ENCODE measurements around the gene DTNB.

The DTNB gene

GRCh38 chr2:25361261-25362048 is 311.9 kb downstream of the DTNB start:
- no peak for DNase-seq

GRCh38 chr2:25358836-25359235 is 314.5 kb downstream of the DTNB start:
- DNase-seq: no peak

GRCh38 chr2:25358249-25358815 is 315.0 kb downstream of the DTNB start:
- no peak for DNase-seq

GRCh38 chr2:25356088-25356487 is 317.3 kb downstream of the DTNB start:
- DNase-seq: no peak

- DNase-seq: no peak
These were observed 318.1 kb downstream of the DTNB start for GRCh38 chr2:25355270-25355669.

GRCh38 chr2:25354116-25354515 is 319.3 kb downstream of the DTNB start:
- no peak for DNase-seq

- DNase-seq: no peak
These were observed 324.0 kb downstream of the DTNB start for GRCh38 chr2:25349397-25349796.

- no peak for DNase-seq
These were observed 325.5 kb downstream of the DTNB start for GRCh38 chr2:25347846-25348245.

GRCh38 chr2:25347205-25347815 is 326.1 kb downstream of the DTNB start:
- no peak for DNase-seq

- no peak for DNase-seq
These were observed 330.1 kb downstream of the DTNB start for GRCh38 chr2:25343187-25343825.

GRCh38 chr2:25342372-25343186 is 330.8 kb downstream of the DTNB start:
- peak; percentile 88 for DNase-seq

- DNase-seq: peak; percentile 59
These were observed 331.5 kb downstream of the DTNB start, which contains the start of gene DNMT3A for GRCh38 chr2:25341753-25342371. DNMT3A (minus strand) TSS chr2:25341925; CDS start chr2:25313984, 27,941 bp downstream.

GRCh38 chr2:25341011-25341727 is 332.2 kb downstream of the DTNB start:
- DNase-seq: no peak

- no peak for DNase-seq
These were observed 333.0 kb downstream of the DTNB start for GRCh38 chr2:25340181-25340921.

- DNase-seq: no peak
These were observed 333.6 kb downstream of the DTNB start for GRCh38 chr2:25339791-25340180.

- no peak for DNase-seq
These were observed 334.1 kb downstream of the DTNB start for GRCh38 chr2:25339211-25339674.

GRCh38 chr2:25338401-25338800 is 335.0 kb downstream of the DTNB start:
- DNase-seq: no peak

GRCh38 chr2:25337891-25338290 is 335.5 kb downstream of the DTNB start:
- no peak for DNase-seq

- no peak for DNase-seq
These were observed 336.1 kb downstream of the DTNB start for GRCh38 chr2:25337276-25337675.

GRCh38 chr2:25336383-25336841 is 337.0 kb downstream of the DTNB start:
- no peak for DNase-seq

- no peak for DNase-seq
These were observed 337.4 kb downstream of the DTNB start for GRCh38 chr2:25335971-25336370.
